Fibroblast of mammary gland (primary cell): ENCODE data around the gene CDK2AP2.
A peak's percentile ranks its signal among the peaks of the same experiment; 100 is the strongest.

Source experiments
- DNase-seq: peaks from one replicate; pipeline ENCODE4 v3.0.0-alpha.2; 2010; ENCODE audit warnings: low read depth
- H3K4me3 ChIP-seq: 2 replicates; pipeline ENCODE4 v1.5.1; 2011; ENCODE audit warnings: low read depth, mild to moderate bottlenecking, low read length, moderate library complexity; ENCODE audit not compliant: control insufficient read depth
- CTCF ChIP-seq: conservative IDR thresholded peaks from 2 replicates; pipeline ENCODE4 v1.5.1; 2011; ENCODE audit warnings: low read depth, low read length, inconsistent platforms; ENCODE audit not compliant: control insufficient read depth, insufficient read depth

CDK2AP2 gene

GRCh38 chr11:67538306-67538705 is 30.3 kb upstream of the CDK2AP2 start:
- no peak for TF ChIP-seq CTCF
- peak; percentile 64 for DNase-seq
- H3K4me3 ChIP-seq, result no peak overlapping the region

GRCh38 chr11:67535561-67535960 is 27.6 kb upstream of the CDK2AP2 start:
- no peak for DNase-seq
- H3K4me3 ChIP-seq, result no peak overlapping the region
- no peak for TF ChIP-seq CTCF

- TF ChIP-seq CTCF, result no peak
- DNase-seq, result peak; percentile 23
- no peak overlapping the region for H3K4me3 ChIP-seq
Observed at GRCh38 chr11:67534070-67534679, 26.2 kb upstream of the CDK2AP2 start.

- no peak overlapping the region for H3K4me3 ChIP-seq
- TF ChIP-seq CTCF, result no peak
- DNase-seq, result no peak
Observed at GRCh38 chr11:67532889-67533288, 24.9 kb upstream of the CDK2AP2 start.

GRCh38 chr11:67530282-67530592 is 22.3 kb upstream of the CDK2AP2 start:
- DNase-seq, result peak; percentile 38
- no peak overlapping the region for H3K4me3 ChIP-seq
- no peak for TF ChIP-seq CTCF

- H3K4me3 ChIP-seq, result no peak overlapping the region
- DNase-seq, result no peak
- no peak for TF ChIP-seq CTCF
Observed at GRCh38 chr11:67528376-67528775, 20.4 kb upstream of the CDK2AP2 start.
